NT2/D1 (cell line): Measurements from ENCODE around the gene ZFYVE21.

Experiments
- SUZ12 ChIP-seq: IDR thresholded peaks from 2 replicates; pipeline ENCODE4 v1.6.1; 2011; ENCODE audit not compliant: insufficient read length, insufficient read depth; ENCODE audit errors: extremely low read depth
- YY1 ChIP-seq: IDR thresholded peaks from 2 replicates; pipeline ENCODE4 v1.6.1; 2011; ENCODE audit not compliant: insufficient read length, insufficient read depth
- ZNF274 ChIP-seq: IDR thresholded peaks from 2 replicates; pipeline ENCODE4 v1.6.1; 2011; ENCODE audit warnings: mild to moderate bottlenecking, low read depth, low read length

- no peak for TF ChIP-seq ZNF274
- TF ChIP-seq SUZ12: no peak
- TF ChIP-seq YY1: no peak
Observed at GRCh38 chr14:103728721-103729120, 13.1 kb downstream of the ZFYVE21 start.
